Breast epithelium (tissue), 4 donors: ENCODE results near the gene SPIRE2. TPM values are rescaled to one million over a fixed set of nuclear protein-coding genes. Genes with fewer than 3 reads are reported as not detected.

Experiments used
- DNase-seq, 2 donors: peaks; one replicate each; pipeline ENCODE4 v3.0.0-alpha.2; 2019; ENCODE audit warnings: low spot score in 2 of 2
- H3K27ac ChIP-seq, 2 donors: fragments of 200-600 bp; sonication (generic) in 1 of 2; one replicate each; pipeline ENCODE4 v1.5.1; 2016 to 2019; ENCODE audit warnings: mild to moderate bottlenecking in 1 of 2
- H3K27me3 ChIP-seq, 2 donors: fragments of 200-600 bp; sonication (generic) in 1 of 2; one replicate each; pipeline versions ENCODE4 v1.5.1 to v1.6.0; 2017 to 2019; ENCODE audit warnings: control low read depth in 1 of 2, mild to moderate bottlenecking in 1 of 2
- H3K36me3 ChIP-seq: fragments of 200-600 bp; one replicate; pipeline ENCODE4 v1.5.1; 2019
- H3K4me1 ChIP-seq, 2 donors: fragments of 200-600 bp; sonication (generic); one replicate each; pipeline ENCODE4 v1.5.1; 2016 to 2019; ENCODE audit warnings: control low read depth in 1 of 2
- H3K4me3 ChIP-seq, 3 donors: fragments of 200-600 bp; sonication (generic); 1 replicate in 2 of 3; 2 replicates in 1 of 3; pipeline ENCODE4 v1.5.1; 2016 to 2019; ENCODE audit warnings: mild to moderate bottlenecking in 3 of 3, moderate library complexity in 2 of 3
- H3K9me3 ChIP-seq, 2 donors: fragments of 200-600 bp; sonication (generic) in 1 of 2; one replicate each; pipeline ENCODE4 v1.5.1; 2016 to 2019; ENCODE audit warnings: control low read depth in 1 of 2
- CTCF ChIP-seq, 3 donors: fragments of 450-650 bp; IDR thresholded peaks; one replicate each; pipeline ENCODE4 v1.5.1; 2016 to 2017; ENCODE audit warnings: antibody characterized with exemption in 3 of 3, mild to moderate bottlenecking in 3 of 3, moderate library complexity in 3 of 3
- POLR2A ChIP-seq: fragments of 450-650 bp; IDR thresholded peaks from one replicate; pipeline ENCODE4 v1.6.1; 2016; ENCODE audit warnings: antibody characterized with exemption, mild to moderate bottlenecking, moderate library complexity
- POLR2AphosphoS5 ChIP-seq, 3 donors: sonication (generic); formaldehyde crosslinking; IDR thresholded peaks; one replicate each; pipeline ENCODE4 v1.6.1; 2017; ENCODE audit warnings: antibody characterized with exemption in 3 of 3
- intact Hi-C: fragments of 100-400 bp; cut with DNase I; formaldehyde crosslinking; loops from one replicate; pipeline ENCODE4 v1.15.1; 2023; ENCODE audit warnings: low total_unique reads
- total RNA-seq, 3 donors: library from RNA; depleted of rRNA; stranded (reverse); fragments of >200 nt; gene quantifications; one replicate each; pipeline ENCODE4 v1.1.0, GENCODE V29; 2016

Gene SPIRE2
- total RNA-seq, 3 donors from 2014 or later = 1.3 to 11.1 (median 7.8) TPM

DNA sequence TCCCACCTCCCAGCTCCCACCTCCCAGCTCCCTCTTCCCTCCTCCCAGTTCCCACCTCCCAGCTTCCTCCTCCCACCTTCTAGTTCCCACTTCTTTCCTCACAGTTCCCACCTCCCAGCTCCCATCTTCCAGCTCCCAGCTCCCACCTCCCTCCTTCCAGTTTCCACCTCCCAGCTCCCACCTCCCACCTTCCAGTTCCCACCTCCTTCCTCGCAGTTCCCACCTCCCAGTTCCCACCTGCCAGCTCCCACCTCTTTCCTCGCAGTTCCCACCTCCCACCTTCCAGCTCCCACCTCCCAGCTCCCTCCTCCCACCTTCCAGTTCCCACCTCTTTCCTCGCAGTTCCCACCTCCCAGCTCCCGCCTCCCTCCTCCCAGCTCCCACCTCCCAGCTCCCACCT is 80.0 kb downstream of the SPIRE2 start:
- no peak for TF ChIP-seq CTCF (IDR thresholded peaks at IDR 0.05)
- no peak for TF ChIP-seq POLR2A
- TF ChIP-seq POLR2AphosphoS5 (IDR thresholded peaks at IDR 0.05) = no peak
- Histone ChIP-seq H3K36me3 (no peaks in the 10 kb centered on the region), H3K4me3 (no peak overlapping the region), H3K4me1 (no peaks in the 10 kb centered on the region), H3K27ac (no peak overlapping the region), H3K9me3 (no peaks in the 10 kb centered on the region), H3K27me3 (no peaks in the 10 kb centered on the region)
- DNase-seq = no peak
- intact Hi-C loops = no loop called here

GRCh38 chr16:89909777-89910716 is 81.8 kb downstream of the SPIRE2 start:
- Histone ChIP-seq H3K27ac (peak overlapping the region; percentile 10 to 25), H3K4me1 (no peaks in the 10 kb centered on the region), H3K4me3 (no peak overlapping the region), H3K36me3 (no peaks in the 10 kb centered on the region), H3K27me3 (no peaks in the 10 kb centered on the region), H3K9me3 (no peaks in the 10 kb centered on the region)
- intact Hi-C loops = no loop called here
- peak; percentile 53 to 69 for DNase-seq
- TF ChIP-seq CTCF (IDR thresholded peaks at IDR 0.05) (peak; percentile 71 to 76 (median 75)), POLR2AphosphoS5 (IDR thresholded peaks at IDR 0.05) (no peak)

- H3K4me3 ChIP-seq = no peak overlapping the region
- peak overlapping the region in 1 of 2 donors; percentile 25 for H3K27ac ChIP-seq
- no peak for TF ChIP-seq POLR2AphosphoS5 (IDR thresholded peaks at IDR 0.05)
- no peak for TF ChIP-seq CTCF (IDR thresholded peaks at IDR 0.05)
- no peak for TF ChIP-seq POLR2A
- H3K27me3 ChIP-seq = no peaks in the 10 kb centered on the region
- no peak for DNase-seq
- H3K36me3 ChIP-seq = no peaks in the 10 kb centered on the region
- H3K4me1 ChIP-seq = no peaks in the 10 kb centered on the region
- intact Hi-C loops = no loop called here
- no peaks in the 10 kb centered on the region for H3K9me3 ChIP-seq
Measured at GRCh38 chr16:89910717-89911354, 82.6 kb downstream of the SPIRE2 start.

DNA sequence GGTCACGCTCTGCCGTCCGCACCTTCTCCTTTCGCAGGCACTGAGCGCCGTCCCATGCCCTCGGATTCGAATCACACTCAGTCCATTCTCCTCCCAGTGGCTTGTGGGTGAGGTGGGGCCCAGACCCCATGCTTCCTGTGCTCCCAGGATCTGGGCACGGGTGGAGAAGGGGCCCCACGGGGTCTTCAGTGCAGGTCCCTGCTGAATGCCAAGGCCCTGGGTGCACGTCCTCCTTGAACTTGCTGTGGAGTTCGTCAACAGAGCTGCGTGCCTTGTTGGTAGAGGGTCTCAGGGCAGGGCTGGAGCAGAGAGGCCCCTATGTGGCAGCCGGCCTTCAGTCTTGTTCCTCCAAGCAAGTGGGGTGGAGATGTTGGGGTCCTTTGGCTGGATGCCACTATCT is 83.1 kb downstream of the SPIRE2 start:
- intact Hi-C loops = no loop called here
- DNase-seq = no peak
- Histone ChIP-seq H3K4me3 (no peak overlapping the region), H3K27ac (no peak overlapping the region), H3K27me3 (no peaks in the 10 kb centered on the region), H3K36me3 (no peaks in the 10 kb centered on the region), H3K4me1 (no peaks in the 10 kb centered on the region), H3K9me3 (no peaks in the 10 kb centered on the region)
- no peak for TF ChIP-seq CTCF (IDR thresholded peaks at IDR 0.05)
- no peak for TF ChIP-seq POLR2A
- no peak for TF ChIP-seq POLR2AphosphoS5 (IDR thresholded peaks at IDR 0.05)

- Histone ChIP-seq H3K4me1 (no peaks in the 10 kb centered on the region), H3K36me3 (no peaks in the 10 kb centered on the region), H3K27ac (no peak overlapping the region), H3K27me3 (no peaks in the 10 kb centered on the region), H3K4me3 (no peak overlapping the region), H3K9me3 (no peaks in the 10 kb centered on the region)
- no peak for DNase-seq
- intact Hi-C loops = no loop called here
- no peak for TF ChIP-seq POLR2A
- TF ChIP-seq POLR2AphosphoS5 (IDR thresholded peaks at IDR 0.05) = no peak
- no peak for TF ChIP-seq CTCF (IDR thresholded peaks at IDR 0.05)
Measured at GRCh38 chr16:89912143-89912542, 83.9 kb downstream of the SPIRE2 start.
